22Rv1 (cell line): ENCODE results near the gene TNK1.

Experiments
- H3K27ac ChIP-seq: fragments of 450-650 bp; 2 replicates; pipeline ENCODE4 v1.5.1; 2017
- ZFX ChIP-seq: fragments of 450-650 bp; IDR thresholded peaks from 2 replicates; pipeline ENCODE4 v1.6.1; 2017; ENCODE audit warnings: antibody characterized with exemption, borderline replicate concordance
- TF ChIP-seq, protein P1 (sequence below): fragments of 450-650 bp; IDR thresholded peaks from 2 replicates; pipeline ENCODE4 v1.5.1; 2017; ENCODE audit warnings: mild to moderate bottlenecking

TNK1 gene

DNA sequence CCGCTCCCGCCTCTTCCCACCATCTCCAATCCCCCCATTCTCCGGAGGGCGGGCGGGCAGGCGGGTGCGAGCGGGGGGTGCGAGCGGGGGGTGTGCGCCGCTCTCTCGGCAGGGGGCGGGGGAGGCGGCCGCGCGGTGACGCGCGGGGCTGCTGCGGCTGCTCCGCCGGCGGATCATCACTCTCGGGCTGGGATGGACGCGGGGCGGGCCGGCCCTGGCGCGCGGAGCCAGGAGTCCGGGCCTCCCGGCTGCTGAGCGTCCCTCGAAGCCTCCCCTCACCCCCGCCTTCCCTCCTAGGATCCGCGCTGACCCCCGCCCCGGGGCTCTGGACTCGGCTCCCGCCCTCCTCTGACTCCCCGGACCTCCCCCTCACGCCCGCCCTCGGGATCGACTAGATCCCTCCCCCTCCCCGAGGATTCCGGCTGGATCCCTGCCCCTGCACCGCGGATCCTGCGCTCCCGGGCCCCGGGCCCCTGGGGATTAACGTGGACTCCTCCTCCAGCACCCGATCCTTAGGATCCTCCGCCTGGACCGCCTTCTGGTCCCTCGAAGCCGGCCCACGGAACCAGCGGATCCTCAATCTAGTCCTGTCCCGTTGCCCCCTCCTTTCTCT lies 24.0 kb downstream of the TNK1 start:
- TF ChIP-seq, protein P1, sequence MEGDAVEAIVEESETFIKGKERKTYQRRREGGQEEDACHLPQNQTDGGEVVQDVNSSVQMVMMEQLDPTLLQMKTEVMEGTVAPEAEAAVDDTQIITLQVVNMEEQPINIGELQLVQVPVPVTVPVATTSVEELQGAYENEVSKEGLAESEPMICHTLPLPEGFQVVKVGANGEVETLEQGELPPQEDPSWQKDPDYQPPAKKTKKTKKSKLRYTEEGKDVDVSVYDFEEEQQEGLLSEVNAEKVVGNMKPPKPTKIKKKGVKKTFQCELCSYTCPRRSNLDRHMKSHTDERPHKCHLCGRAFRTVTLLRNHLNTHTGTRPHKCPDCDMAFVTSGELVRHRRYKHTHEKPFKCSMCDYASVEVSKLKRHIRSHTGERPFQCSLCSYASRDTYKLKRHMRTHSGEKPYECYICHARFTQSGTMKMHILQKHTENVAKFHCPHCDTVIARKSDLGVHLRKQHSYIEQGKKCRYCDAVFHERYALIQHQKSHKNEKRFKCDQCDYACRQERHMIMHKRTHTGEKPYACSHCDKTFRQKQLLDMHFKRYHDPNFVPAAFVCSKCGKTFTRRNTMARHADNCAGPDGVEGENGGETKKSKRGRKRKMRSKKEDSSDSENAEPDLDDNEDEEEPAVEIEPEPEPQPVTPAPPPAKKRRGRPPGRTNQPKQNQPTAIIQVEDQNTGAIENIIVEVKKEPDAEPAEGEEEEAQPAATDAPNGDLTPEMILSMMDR: no peak
- no peak for TF ChIP-seq ZFX
- H3K27ac ChIP-seq: peak overlapping the region; percentile 87

DNA sequence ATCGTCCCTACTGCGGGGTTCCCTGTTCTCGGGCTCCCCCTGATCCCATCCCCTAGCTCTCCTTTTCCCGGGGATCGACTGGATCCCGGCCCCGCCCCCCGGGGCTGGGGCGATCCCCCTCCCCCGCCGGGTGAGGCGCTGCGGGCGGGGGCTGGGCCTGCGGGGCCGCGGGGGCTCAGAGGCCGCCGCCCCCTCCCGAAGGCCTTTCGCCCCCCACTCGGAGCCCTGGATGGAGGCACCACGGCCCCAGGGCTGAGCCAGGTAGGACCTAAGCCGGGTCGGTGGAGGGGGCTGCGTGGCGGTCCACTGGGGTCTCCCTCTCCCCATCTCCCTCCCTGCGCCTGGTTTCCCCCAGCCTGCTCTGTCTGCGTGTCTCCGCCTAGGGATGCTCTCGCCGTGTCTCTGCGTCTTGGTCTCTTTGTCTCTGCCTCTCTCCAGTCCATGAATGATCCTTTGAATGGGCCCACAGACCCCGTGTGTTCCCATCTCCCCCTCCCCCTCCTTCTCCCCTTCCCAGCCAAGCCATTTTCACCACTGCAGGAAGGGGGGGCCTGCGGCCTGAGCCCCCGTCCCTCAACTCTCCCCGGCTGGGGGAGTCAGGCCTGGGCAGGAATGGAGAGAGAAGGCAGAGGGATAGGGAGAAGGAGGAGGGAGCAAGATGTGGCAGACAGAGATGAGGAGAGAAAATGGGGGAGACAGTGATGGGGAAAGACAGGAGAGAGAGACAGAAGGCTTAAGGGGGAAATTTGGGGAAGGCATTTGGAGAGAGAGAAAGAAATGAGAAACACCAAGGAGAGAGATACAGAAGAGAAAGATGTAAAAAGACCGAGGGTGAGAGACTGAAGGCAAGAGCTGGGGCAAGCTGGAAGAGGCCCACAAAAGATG lies 24.7 kb downstream of the TNK1 start:
- TF ChIP-seq, protein P1: no peak
- no peak for TF ChIP-seq ZFX
- peak overlapping the region; percentile 87 for H3K27ac ChIP-seq

DNA sequence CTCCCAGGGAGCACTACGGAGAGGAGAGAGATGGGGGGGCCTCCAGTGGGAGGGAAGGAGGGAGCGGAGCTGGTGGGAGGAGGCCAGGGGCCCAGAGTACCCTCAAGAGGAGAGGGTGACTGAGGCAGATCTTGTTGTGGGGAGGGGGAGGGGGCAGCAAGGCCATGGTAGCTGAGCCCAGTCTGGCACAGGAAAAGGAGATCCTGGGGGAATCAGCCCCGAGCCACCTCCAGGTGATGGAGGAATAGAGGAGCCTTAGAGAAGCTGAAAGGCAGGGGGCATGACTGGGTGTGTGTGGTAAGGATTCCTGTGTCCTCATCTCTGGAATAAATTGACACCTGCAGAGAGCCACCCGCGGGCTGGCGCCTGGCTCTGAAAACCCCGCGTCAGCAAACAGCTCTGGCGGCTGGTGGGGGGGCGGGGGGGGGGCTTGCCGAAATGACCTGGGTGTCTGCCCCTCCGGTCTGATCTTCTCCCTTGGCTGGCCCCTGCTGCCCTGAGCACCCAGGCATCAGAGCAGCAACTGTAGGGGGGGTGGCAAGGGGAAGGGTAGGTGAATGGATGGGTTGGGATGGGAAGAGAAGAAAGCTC lies 25.4 kb downstream of the TNK1 start:
- no peak for TF ChIP-seq ZFX
- TF ChIP-seq, protein P1: no peak
- H3K27ac ChIP-seq: peak overlapping the region; percentile 87

DNA sequence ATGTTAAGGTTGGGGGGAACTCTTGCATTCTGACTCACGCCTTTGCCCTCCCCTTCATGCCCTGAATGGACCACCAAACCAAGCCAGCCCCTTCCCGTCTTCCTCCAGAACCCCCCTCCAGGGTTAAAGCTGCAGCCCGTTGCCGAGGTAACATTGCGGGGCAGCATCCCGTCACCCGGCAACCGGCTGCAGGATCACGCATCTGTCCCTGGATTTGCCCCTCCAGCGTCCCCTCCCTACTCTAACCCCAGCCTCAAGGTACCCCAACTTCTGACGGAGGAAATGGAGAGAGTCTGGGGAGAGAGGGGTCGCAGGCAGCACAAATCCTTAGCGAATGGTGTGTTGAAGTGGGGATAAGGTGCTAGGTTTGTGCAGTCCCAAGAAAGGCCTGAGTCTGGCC lies 26.2 kb downstream of the TNK1 start:
- TF ChIP-seq ZFX: no peak
- TF ChIP-seq, protein P1: no peak
- H3K27ac ChIP-seq: no peak overlapping the region

DNA sequence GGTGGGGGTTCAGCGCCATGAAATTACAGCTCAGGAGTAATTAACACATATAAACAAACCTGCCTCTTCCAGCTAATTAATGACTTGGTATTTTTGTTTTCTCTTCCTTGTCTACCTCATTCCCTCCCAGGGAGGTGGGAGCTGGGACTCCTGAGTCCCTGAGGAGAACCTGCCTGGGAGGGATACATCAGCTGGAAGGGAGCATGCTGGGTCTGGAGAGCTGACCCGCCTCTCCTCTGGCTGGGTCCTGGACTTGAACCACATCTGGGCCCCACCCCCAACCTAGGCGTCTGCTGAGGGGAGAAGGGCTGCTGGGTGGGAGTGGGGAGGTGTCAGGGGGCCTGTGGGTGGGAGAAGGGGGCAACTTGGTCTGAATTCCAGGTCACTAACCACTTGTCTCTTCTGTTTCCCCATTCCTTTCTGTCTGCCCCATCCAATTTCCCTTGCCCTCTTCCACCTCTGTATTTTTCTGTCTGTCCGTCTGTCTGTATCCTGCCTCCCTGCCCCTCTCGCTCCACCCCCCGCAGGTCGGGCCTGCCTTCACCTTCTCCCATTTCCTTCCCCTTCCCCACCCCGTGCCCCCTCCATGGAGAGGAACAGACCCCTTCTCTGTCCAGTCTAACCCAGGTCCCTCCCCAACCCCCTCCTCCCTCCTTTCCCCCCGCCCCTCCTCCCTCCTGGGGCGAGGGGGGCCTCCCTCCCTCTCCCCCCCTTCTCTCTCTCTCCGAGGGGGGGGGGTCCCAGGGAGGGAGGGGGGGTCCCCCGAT lies 26.8 kb downstream of the TNK1 start, which contains the start of gene NLGN2:
Gene NLGN2, plus strand, starts transcription at position 361 of the 767 bp plus-strand sequence. CDS start 411 bp downstream, outside the sequence.
- no peak within 1 kb of the TSS for H3K27ac ChIP-seq
- TF ChIP-seq ZFX: no peak
- TF ChIP-seq, protein P1: no peak

DNA sequence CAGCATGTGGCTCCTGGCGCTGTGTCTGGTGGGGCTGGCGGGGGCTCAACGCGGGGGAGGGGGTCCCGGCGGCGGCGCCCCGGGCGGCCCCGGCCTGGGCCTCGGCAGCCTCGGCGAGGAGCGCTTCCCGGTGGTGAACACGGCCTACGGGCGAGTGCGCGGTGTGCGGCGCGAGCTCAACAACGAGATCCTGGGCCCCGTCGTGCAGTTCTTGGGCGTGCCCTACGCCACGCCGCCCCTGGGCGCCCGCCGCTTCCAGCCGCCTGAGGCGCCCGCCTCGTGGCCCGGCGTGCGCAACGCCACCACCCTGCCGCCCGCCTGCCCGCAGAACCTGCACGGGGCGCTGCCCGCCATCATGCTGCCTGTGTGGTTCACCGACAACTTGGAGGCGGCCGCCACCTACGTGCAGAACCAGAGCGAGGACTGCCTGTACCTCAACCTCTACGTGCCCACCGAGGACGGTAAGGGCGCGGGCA lies 27.4 kb downstream of the TNK1 start:
- H3K27ac ChIP-seq: no peak overlapping the region
- no peak for TF ChIP-seq ZFX
- TF ChIP-seq, protein P1: no peak
